Heart left ventricle (tissue), 13 donors: ENCODE measurements around the gene RTP2.

Source experiments
- POLR2A ChIP-seq, 2 donors: fragments of 450-650 bp; IDR thresholded peaks; one replicate each; pipeline ENCODE4 v1.6.1; 2017; ENCODE audit warnings: antibody characterized with exemption in 2 of 2, mild to moderate bottlenecking in 2 of 2, moderate library complexity in 2 of 2
- TF ChIP-seq, protein P1 (sequence below), 12 donors: fragments of 200-600 bp; sonication (generic) in 4 of 12; IDR thresholded peaks; one replicate each; pipeline versions ENCODE4 v1.5.0 to v1.8.0; 2018 to 2022; ENCODE audit warnings: antibody characterized with exemption in 12 of 12, mild to moderate bottlenecking in 5 of 12
- donor health status: ischemic (EF 13 %, LVEDD 7.1; RV severe dilation, severe dysfunction).
- donor health status: DM: no; HTN: yes; CAD: no.
- donor health status: DM: no; HTN: no; CAD: no.
- donor health status: ischemic (EF 25% LVEDD 6.9; RV normal size, moderate dysfunction).
- donor health status: ischemic (EF 25% LVEDD 5.7; RV mildly dilated, moderate dysfunction).
- donor health status: ischemic (EF 35%, LVEDD 5.7; RV mildly dilated, moderate dysfunction).
- donor health status: nonischemic (EF 11% LVEDD 7.7; RV severe dilation, severe dysfunction).
- donor health status: DM: yes; HTN: yes; CAD: no.
- donor health status: PGD.
- donor health status: ischemic (EF 29% LVEDD 5.4; RV normal size, mild dysfunction).
- donor health status: nonischemic (EF 23%, LVEDD 6.1; RV moderate dilation, normal function).

DNA sequence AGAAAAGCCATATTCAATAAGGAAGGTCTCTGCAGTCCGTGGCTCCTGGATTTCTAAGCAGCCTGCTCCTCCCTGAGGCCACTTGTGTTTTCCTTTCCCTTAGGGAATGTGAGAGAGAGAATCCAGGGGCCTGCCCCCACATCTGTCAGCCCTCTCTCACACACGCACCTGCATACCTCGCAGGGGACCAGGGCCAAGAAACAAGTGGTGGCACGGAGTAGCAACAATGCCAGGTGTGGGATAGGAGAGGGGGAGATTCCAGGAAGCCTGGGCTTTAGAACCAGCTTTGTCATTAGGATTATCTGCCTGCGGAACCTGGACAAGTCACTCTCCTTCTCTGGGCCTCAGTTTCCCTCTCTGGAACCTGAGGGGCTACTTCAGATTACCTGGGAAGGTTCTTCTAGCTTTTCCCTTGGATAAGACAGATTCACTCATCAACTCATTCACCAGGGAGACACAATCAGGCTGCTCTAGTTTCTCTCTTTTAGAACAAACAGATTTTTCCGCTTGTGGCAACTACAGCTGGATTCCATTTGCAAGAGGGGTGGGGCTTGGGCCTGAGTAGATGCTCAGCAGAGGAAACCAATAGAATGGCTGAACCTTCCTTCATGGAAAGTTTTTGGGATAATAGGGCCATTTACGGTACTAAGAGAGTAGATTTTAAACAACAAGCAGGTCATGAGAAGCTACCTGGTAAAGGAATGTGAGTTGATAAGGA lies 23.5 kb upstream of the RTP2 start:
- TF ChIP-seq, protein P1, sequence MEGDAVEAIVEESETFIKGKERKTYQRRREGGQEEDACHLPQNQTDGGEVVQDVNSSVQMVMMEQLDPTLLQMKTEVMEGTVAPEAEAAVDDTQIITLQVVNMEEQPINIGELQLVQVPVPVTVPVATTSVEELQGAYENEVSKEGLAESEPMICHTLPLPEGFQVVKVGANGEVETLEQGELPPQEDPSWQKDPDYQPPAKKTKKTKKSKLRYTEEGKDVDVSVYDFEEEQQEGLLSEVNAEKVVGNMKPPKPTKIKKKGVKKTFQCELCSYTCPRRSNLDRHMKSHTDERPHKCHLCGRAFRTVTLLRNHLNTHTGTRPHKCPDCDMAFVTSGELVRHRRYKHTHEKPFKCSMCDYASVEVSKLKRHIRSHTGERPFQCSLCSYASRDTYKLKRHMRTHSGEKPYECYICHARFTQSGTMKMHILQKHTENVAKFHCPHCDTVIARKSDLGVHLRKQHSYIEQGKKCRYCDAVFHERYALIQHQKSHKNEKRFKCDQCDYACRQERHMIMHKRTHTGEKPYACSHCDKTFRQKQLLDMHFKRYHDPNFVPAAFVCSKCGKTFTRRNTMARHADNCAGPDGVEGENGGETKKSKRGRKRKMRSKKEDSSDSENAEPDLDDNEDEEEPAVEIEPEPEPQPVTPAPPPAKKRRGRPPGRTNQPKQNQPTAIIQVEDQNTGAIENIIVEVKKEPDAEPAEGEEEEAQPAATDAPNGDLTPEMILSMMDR (IDR thresholded peaks at IDR 0.05) = no peak
- TF ChIP-seq POLR2A (IDR thresholded peaks at IDR 0.05) = no peak
